Measurements from ENCODE around the gene TMTC2. TPM values are rescaled to one million over a fixed set of nuclear protein-coding genes. Genes with fewer than 3 reads are reported as not detected.

The TMTC2 gene
- total RNA-seq, 1 donor from 2014 or later = 2.2 TPM

- Mint-ChIP-seq H3K27ac (no peak overlapping the region), H3K4me3 (no peak overlapping the region), H3K9me3 (peaks cover 2% of the 10 kb centered on the region), H3K27me3 (no peaks in the 10 kb centered on the region), H3K36me3 (ENCODE audit: low read depth) (no peaks in the 10 kb centered on the region), H3K4me1 (no peaks in the 10 kb centered on the region)
- intact Hi-C loops (cut with micrococcal nuclease) = no loop called here
- no peak for DNase-seq
- ATAC-seq (ENCODE audit: low read depth) = no peak
- no peak for TF ChIP-seq CTCF (IDR thresholded peaks at IDR 0.05)
- CTCF ChIA-PET = no interaction called here
- POLR2A ChIA-PET = no interaction called here
Measured at GRCh38 chr12:83179999-83180398, 493.3 kb downstream of the TMTC2 start.

DNA sequence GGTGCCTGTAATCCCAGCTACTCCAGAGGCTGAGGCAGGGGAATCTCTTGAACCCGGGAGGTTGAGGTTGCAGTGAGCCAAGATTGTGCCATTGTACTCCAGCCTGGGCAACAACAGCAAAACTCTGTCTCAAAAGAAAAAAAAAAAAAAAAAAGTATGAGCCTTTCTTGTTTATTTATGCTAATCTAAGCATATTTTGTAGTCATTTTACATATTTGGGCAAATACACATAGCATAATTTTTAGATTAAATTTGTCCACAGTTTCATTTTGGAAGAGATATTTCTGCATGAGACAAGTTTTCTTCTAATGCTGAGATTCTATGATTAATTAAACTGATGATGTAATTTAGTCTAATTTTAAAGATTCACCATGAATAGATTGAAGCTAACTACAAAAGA is 494.4 kb downstream of the TMTC2 start:
- DNase-seq = no peak
- no peak overlapping the region for H3K27ac Mint-ChIP-seq
- H3K27me3 Mint-ChIP-seq = no peaks in the 10 kb centered on the region
- ChIA-PET POLR2A (no interaction called here), CTCF (no interaction called here)
- ATAC-seq (ENCODE audit: low read depth) = no peak
- peaks cover 2% of the 10 kb centered on the region for H3K9me3 Mint-ChIP-seq
- intact Hi-C loops (cut with micrococcal nuclease) = no loop called here
- no peaks in the 10 kb centered on the region for H3K4me1 Mint-ChIP-seq
- no peak for TF ChIP-seq CTCF (IDR thresholded peaks at IDR 0.05)
- no peaks in the 10 kb centered on the region for H3K36me3 Mint-ChIP-seq (ENCODE audit: low read depth)
- no peak overlapping the region for H3K4me3 Mint-ChIP-seq

- Mint-ChIP-seq H3K36me3 (ENCODE audit: low read depth) (no peaks in the 10 kb centered on the region), H3K27ac (no peak overlapping the region)
- intact Hi-C loops (cut with micrococcal nuclease) = no loop called here
Measured at GRCh38 chr12:83183132-83183531, 496.4 kb downstream of the TMTC2 start.

More at GRCh38 chr12:83183132-83183531, 496.4 kb downstream of the TMTC2 start:
- H3K4me3 Mint-ChIP-seq = no peak overlapping the region
- TF ChIP-seq CTCF (IDR thresholded peaks at IDR 0.05) = no peak
- DNase-seq (no peak), ATAC-seq (ENCODE audit: low read depth) (no peak)
- no peaks in the 10 kb centered on the region for H3K27me3 Mint-ChIP-seq
- POLR2A ChIA-PET = no interaction called here
- H3K4me1 Mint-ChIP-seq = no peaks in the 10 kb centered on the region
- CTCF ChIA-PET = no interaction called here
- H3K9me3 Mint-ChIP-seq = peaks cover 2% of the 10 kb centered on the region

All from activated B cell treated with CpG ODN at 0.5 μM for 24 hours (primary cell).